ENCODE results near the gene AFG3L2. TPM values are rescaled to one million over a fixed set of nuclear protein-coding genes. Genes with fewer than 3 reads are reported as not detected.
A peak's percentile ranks its signal among the peaks of the same experiment; 100 is the strongest.

Gene AFG3L2
- total and polyA plus RNA-seq, 10 of the 15 experiments (the other 5 are each of a cell fraction or from before 2014, with no cell fraction given), result 21.0 to 72.7 (median 57.7) TPM

- TF ChIP-seq ASH2L (IDR thresholded peaks at IDR 0.05; ENCODE audit: borderline replicate concordance, low read depth) (no peak), WRNIP1 (IDR thresholded peaks at IDR 0.05; ENCODE audit: borderline replicate concordance, low read depth, low read length) (no peak), NFXL1 (IDR thresholded peaks at IDR 0.05; ENCODE audit: borderline replicate concordance) (no peak), SREBF2 (IDR thresholded peaks at IDR 0.05; ENCODE audit: low read length) (no peak), RB1 (IDR thresholded peaks at IDR 0.05; ENCODE audit: borderline replicate concordance) (no peak), BRCA1 (IDR thresholded peaks at IDR 0.05; ENCODE audit: low read depth, low read length) (no peak), TAF1 (IDR thresholded peaks at IDR 0.05; ENCODE audit: borderline replicate concordance, low read depth, low read length) (peak; percentile 69), SREBF1 (IDR thresholded peaks at IDR 0.05; ENCODE audit: low read length) (no peak), NR2F1 (conservative IDR thresholded peaks at IDR 0.05) (0 out of 2 replicates have a peak, but pooled peaks have one; percentile 10), HDAC6 (IDR thresholded peaks at IDR 0.05; ENCODE audit: unreplicated experiment) (peak; percentile 14), JUNB (IDR thresholded peaks at IDR 0.05) (no peak), CREM (IDR thresholded peaks at IDR 0.05; ENCODE audit: low read depth) (no peak), GATAD2B (conservative IDR thresholded peaks at IDR 0.05; ENCODE audit: low read depth) (no peak), NRF1 (conservative IDR thresholded peaks at IDR 0.05; ENCODE audit: low read depth, low read length) (no peak), IRF4 (IDR thresholded peaks at IDR 0.05; ENCODE audit: low read depth, low read length) (no peak)
- TF ChIP-seq, protein P1, sequence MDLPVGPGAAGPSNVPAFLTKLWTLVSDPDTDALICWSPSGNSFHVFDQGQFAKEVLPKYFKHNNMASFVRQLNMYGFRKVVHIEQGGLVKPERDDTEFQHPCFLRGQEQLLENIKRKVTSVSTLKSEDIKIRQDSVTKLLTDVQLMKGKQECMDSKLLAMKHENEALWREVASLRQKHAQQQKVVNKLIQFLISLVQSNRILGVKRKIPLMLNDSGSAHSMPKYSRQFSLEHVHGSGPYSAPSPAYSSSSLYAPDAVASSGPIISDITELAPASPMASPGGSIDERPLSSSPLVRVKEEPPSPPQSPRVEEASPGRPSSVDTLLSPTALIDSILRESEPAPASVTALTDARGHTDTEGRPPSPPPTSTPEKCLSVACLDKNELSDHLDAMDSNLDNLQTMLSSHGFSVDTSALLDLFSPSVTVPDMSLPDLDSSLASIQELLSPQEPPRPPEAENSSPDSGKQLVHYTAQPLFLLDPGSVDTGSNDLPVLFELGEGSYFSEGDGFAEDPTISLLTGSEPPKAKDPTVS (IDR thresholded peaks at IDR 0.05; ENCODE audit: low read depth, low read length), result no peak
- TF ChIP-seq, protein P2, sequence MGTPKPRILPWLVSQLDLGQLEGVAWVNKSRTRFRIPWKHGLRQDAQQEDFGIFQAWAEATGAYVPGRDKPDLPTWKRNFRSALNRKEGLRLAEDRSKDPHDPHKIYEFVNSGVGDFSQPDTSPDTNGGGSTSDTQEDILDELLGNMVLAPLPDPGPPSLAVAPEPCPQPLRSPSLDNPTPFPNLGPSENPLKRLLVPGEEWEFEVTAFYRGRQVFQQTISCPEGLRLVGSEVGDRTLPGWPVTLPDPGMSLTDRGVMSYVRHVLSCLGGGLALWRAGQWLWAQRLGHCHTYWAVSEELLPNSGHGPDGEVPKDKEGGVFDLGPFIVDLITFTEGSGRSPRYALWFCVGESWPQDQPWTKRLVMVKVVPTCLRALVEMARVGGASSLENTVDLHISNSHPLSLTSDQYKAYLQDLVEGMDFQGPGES (IDR thresholded peaks at IDR 0.05), result no peak
- TF ChIP-seq, protein P3, sequence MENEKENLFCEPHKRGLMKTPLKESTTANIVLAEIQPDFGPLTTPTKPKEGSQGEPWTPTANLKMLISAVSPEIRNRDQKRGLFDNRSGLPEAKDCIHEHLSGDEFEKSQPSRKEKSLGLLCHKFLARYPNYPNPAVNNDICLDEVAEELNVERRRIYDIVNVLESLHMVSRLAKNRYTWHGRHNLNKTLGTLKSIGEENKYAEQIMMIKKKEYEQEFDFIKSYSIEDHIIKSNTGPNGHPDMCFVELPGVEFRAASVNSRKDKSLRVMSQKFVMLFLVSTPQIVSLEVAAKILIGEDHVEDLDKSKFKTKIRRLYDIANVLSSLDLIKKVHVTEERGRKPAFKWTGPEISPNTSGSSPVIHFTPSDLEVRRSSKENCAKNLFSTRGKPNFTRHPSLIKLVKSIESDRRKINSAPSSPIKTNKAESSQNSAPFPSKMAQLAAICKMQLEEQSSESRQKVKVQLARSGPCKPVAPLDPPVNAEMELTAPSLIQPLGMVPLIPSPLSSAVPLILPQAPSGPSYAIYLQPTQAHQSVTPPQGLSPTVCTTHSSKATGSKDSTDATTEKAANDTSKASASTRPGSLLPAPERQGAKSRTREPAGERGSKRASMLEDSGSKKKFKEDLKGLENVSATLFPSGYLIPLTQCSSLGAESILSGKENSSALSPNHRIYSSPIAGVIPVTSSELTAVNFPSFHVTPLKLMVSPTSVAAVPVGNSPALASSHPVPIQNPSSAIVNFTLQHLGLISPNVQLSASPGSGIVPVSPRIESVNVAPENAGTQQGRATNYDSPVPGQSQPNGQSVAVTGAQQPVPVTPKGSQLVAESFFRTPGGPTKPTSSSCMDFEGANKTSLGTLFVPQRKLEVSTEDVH (IDR thresholded peaks at IDR 0.05; ENCODE audit: low read depth, partially characterized antibody), result no peak
- TF ChIP-seq, protein P4, sequence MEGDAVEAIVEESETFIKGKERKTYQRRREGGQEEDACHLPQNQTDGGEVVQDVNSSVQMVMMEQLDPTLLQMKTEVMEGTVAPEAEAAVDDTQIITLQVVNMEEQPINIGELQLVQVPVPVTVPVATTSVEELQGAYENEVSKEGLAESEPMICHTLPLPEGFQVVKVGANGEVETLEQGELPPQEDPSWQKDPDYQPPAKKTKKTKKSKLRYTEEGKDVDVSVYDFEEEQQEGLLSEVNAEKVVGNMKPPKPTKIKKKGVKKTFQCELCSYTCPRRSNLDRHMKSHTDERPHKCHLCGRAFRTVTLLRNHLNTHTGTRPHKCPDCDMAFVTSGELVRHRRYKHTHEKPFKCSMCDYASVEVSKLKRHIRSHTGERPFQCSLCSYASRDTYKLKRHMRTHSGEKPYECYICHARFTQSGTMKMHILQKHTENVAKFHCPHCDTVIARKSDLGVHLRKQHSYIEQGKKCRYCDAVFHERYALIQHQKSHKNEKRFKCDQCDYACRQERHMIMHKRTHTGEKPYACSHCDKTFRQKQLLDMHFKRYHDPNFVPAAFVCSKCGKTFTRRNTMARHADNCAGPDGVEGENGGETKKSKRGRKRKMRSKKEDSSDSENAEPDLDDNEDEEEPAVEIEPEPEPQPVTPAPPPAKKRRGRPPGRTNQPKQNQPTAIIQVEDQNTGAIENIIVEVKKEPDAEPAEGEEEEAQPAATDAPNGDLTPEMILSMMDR (IDR thresholded peaks at IDR 0.05 in 2 of 3, conservative IDR thresholded peaks at IDR 0.05 in 1 of 3; ENCODE audit: control insufficient read depth in 2 of 3, extremely low read depth in 1 of 3, insufficient read depth in 1 of 3, low read depth in 3 of 3, low read length in 3 of 3), result peak in 1 of 3 experiments; percentile 8; a peak in 1 of 6 replicates
- TF ChIP-seq, protein P5, sequence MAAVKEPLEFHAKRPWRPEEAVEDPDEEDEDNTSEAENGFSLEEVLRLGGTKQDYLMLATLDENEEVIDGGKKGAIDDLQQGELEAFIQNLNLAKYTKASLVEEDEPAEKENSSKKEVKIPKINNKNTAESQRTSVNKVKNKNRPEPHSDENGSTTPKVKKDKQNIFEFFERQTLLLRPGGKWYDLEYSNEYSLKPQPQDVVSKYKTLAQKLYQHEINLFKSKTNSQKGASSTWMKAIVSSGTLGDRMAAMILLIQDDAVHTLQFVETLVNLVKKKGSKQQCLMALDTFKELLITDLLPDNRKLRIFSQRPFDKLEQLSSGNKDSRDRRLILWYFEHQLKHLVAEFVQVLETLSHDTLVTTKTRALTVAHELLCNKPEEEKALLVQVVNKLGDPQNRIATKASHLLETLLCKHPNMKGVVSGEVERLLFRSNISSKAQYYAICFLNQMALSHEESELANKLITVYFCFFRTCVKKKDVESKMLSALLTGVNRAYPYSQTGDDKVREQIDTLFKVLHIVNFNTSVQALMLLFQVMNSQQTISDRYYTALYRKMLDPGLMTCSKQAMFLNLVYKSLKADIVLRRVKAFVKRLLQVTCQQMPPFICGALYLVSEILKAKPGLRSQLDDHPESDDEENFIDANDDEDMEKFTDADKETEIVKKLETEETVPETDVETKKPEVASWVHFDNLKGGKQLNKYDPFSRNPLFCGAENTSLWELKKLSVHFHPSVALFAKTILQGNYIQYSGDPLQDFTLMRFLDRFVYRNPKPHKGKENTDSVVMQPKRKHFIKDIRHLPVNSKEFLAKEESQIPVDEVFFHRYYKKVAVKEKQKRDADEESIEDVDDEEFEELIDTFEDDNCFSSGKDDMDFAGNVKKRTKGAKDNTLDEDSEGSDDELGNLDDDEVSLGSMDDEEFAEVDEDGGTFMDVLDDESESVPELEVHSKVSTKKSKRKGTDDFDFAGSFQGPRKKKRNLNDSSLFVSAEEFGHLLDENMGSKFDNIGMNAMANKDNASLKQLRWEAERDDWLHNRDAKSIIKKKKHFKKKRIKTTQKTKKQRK (IDR thresholded peaks at IDR 0.05; ENCODE audit: low read depth, low read length), result no peak
Observed at GRCh38 chr18:12307701-12308385, 69.2 kb downstream of the AFG3L2 start, which contains the start of gene TUBB6 (continued).

All from GM12878 (cell line).